ENCODE data around the gene MVD. TPM values are rescaled to one million over a fixed set of nuclear protein-coding genes. Genes with fewer than 3 reads are reported as not detected.

The MVD gene
- total RNA-seq, 1 experiment from 2014 or later, result 141 TPM

DNA sequence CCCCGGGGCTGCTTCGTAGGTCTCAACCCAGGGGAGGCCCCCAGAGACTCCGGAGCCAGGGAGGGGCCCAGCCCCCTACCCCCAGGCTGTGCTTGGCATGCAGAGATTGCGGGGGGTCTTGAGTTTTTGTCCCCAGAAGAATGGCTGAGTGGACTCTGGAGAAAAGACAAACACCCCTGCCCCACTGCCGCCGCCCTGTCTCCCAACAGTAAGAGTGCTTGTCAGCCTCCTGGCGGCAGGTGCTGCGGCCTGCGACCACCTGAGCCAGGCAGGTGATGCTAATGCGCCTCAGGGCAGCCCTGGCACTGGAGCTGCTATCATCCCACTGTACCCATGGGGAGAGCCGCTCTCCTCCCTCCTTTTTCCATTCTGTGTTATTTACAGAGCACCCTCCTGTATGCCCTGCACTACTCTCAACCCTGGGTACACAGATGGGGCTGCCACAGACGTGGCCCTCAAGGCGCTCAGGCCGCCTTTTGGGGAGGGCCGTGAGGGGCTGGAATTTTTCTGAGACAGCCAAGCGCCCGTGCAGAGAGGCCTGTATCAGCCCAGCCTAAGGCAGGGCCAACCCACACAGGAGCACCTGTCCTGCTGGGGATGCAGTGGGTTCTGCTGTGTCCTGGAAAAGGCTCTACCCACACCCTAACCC, 27.1 kb downstream of the MVD start:
- no peaks in the 10 kb centered on the region for H3K4me1 Mint-ChIP-seq (ENCODE audit: low read depth, unreplicated experiment)
- H3K4me3 Mint-ChIP-seq (ENCODE audit: unreplicated experiment), result no peak overlapping the region
- Histone ChIP-seq H3K9me3 (no peaks in the 10 kb centered on the region), H3K36me3 (ENCODE audit: control insufficient read depth, insufficient read depth, low read length) (0 out of 2 replicates have a peak, but pooled peaks cover 1% of the 10 kb centered on the region), H3K27me3 (replicated peaks; ENCODE audit: control insufficient read depth, insufficient read depth, low read length) (no peaks in the 10 kb centered on the region), H3K4me3 (ENCODE audit: low read depth, low read length) (no peak overlapping the region), H3K4me1 (peaks cover 12% of the 10 kb centered on the region; the same call in 1 of the 2 replicates)
- DNase-seq, result no peak
- BruUV-seq (replicated peaks), result no TSS peak
- CTCF ChIA-PET, result interaction anchor here (0.6 kb wide), 1 partner anchor 180 kb away, joined by 4 read pairs; no protein-coding TSS in a partner anchor
- H3K27ac Mint-ChIP-seq (ENCODE audit: unreplicated experiment), result no peak overlapping the region
- intact Hi-C loops (cut with micrococcal nuclease; ENCODE audit: unreplicated experiment), result no loop called here
- peaks cover 86% of the 10 kb centered on the region for H3K36me3 Mint-ChIP-seq (ENCODE audit: insufficient read depth, unreplicated experiment)
- POLR2A ChIA-PET, result no interaction called here
- no peaks in the 10 kb centered on the region for H3K9me3 Mint-ChIP-seq (ENCODE audit: unreplicated experiment)
- no peaks in the 10 kb centered on the region for H3K27me3 Mint-ChIP-seq (ENCODE audit: insufficient read depth, unreplicated experiment)
- no peak for TF ChIP-seq CTCF (IDR thresholded peaks at IDR 0.05; ENCODE audit: insufficient read depth in 1 of 2, low read depth in 1 of 2, low read length in 1 of 2, severe bottlenecking in 1 of 2, unreplicated experiment in 1 of 2)

DNA sequence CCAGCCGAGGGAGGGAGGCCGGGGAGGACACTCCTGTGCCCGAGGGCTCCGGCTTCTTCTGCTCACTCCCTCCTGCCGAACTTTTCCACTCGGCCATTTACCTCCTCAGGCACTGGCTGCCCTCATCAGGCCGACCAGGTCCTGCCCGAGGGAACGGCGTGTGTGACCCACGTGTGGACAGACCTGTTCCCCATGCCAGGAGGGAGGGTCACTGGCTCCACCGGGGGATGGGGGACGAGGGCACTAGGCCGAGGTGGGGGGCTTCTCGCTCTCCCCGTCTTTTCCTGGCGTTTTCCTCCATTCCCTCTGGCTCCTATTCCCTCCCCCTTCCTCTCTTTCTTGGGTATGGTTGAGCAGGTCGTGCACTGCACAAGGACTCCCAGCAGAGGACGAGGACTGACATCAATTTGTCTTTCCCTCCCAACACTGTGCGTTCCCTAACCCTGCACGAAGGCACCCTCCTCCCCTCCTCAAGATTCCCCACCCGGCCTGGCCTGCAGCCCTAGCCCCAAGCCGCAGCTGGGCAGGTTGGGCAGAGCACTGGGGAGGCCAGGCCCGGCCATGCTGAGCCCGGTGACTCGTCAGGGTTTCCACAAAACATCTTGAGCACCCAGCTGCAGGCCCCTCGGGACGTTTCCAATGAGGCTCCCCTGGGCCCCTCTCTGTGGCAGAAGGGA, 27.8 kb downstream of the MVD start:
- no TSS peak for BruUV-seq (replicated peaks)
- Mint-ChIP-seq H3K27ac (ENCODE audit: unreplicated experiment) (no peak overlapping the region), H3K27me3 (ENCODE audit: insufficient read depth, unreplicated experiment) (no peaks in the 10 kb centered on the region), H3K4me3 (ENCODE audit: unreplicated experiment) (peak overlapping the region; percentile 18), H3K36me3 (ENCODE audit: insufficient read depth, unreplicated experiment) (peaks cover 86% of the 10 kb centered on the region), H3K4me1 (ENCODE audit: low read depth, unreplicated experiment) (no peaks in the 10 kb centered on the region), H3K9me3 (ENCODE audit: unreplicated experiment) (no peaks in the 10 kb centered on the region)
- CTCF ChIA-PET, result no interaction called here
- H3K4me1 ChIP-seq, result peaks cover 12% of the 10 kb centered on the region; the same call in 1 of the 2 replicates
- peak; percentile 11 to 14 for TF ChIP-seq CTCF (IDR thresholded peaks at IDR 0.05; ENCODE audit: insufficient read depth in 1 of 2, low read depth in 1 of 2, low read length in 1 of 2, severe bottlenecking in 1 of 2, unreplicated experiment in 1 of 2)
- 0 out of 2 replicates have a peak, but pooled peaks cover 1% of the 10 kb centered on the region for H3K36me3 ChIP-seq (ENCODE audit: control insufficient read depth, insufficient read depth, low read length)
- no peaks in the 10 kb centered on the region for H3K9me3 ChIP-seq
- H3K4me3 ChIP-seq (ENCODE audit: low read depth, low read length), result no peak overlapping the region
- POLR2A ChIA-PET, result no interaction called here
- DNase-seq, result no peak
- intact Hi-C loops (cut with micrococcal nuclease; ENCODE audit: unreplicated experiment), result no loop called here
- H3K27me3 ChIP-seq (replicated peaks; ENCODE audit: control insufficient read depth, insufficient read depth, low read length), result no peaks in the 10 kb centered on the region

DNA sequence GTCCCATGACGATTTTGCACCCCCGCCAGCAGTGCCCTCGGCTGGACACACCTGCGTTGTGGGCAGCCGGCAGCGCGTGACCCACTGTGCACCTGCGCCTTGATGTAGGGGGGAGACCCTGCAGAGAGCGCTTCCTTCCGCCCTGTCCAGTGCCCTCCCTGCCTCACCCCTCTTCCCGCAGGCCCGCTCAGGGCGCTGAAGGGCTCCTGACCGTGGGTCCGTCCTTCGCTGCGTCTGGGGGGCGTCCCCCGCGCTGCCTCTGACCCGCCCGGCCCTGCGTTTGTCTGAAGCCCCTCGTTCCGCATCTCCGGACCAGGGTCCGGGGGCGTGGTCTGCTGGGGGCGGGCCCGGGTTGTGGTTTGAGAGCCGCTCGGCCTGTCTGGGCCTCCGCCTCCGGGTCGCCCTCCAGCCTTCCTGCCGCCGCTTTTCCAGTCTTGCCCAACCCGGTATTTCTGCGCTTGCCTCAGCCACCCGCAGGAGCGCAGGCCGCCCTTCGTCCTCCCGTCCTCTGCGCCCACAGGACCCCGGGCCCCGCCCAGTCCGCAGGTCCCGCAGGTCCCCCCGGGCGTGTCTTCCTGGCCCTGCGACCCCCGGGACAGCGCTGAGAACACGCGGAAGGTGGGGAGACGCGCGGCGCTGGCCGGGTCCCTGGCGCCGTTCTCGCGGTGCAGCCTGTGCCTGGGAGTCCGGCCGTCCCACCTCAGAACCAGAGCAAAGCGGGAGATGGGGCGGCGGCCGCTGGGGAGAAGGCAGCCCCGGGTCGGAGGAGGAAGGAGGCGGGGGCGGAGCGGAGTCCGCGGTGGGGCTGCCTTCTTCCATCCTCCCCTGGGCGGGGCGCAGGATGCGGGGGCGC, 28.5 kb downstream of the MVD start:
- H3K9me3 ChIP-seq, result no peaks in the 10 kb centered on the region
- Mint-ChIP-seq H3K36me3 (ENCODE audit: insufficient read depth, unreplicated experiment) (peaks cover 87% of the 10 kb centered on the region), H3K4me3 (ENCODE audit: unreplicated experiment) (no peak overlapping the region), H3K9me3 (ENCODE audit: unreplicated experiment) (no peaks in the 10 kb centered on the region), H3K27ac (ENCODE audit: unreplicated experiment) (no peak overlapping the region), H3K4me1 (ENCODE audit: low read depth, unreplicated experiment) (no peaks in the 10 kb centered on the region), H3K27me3 (ENCODE audit: insufficient read depth, unreplicated experiment) (no peaks in the 10 kb centered on the region)
- BruUV-seq (replicated peaks), result no TSS peak
- POLR2A ChIA-PET, result no interaction called here
- TF ChIP-seq CTCF (IDR thresholded peaks at IDR 0.05; ENCODE audit: insufficient read depth in 1 of 2, low read depth in 1 of 2, low read length in 1 of 2, severe bottlenecking in 1 of 2, unreplicated experiment in 1 of 2), result no peak
- peaks cover 9% of the 10 kb centered on the region; the same call in 1 of the 2 replicates for H3K4me1 ChIP-seq
- intact Hi-C loops (cut with micrococcal nuclease; ENCODE audit: unreplicated experiment), result no loop called here
- CTCF ChIA-PET, result no interaction called here
- no peak for DNase-seq
- no peaks in the 10 kb centered on the region for H3K27me3 ChIP-seq (replicated peaks; ENCODE audit: control insufficient read depth, insufficient read depth, low read length)
- no peak overlapping the region for H3K4me3 ChIP-seq (ENCODE audit: low read depth, low read length)
- H3K36me3 ChIP-seq (ENCODE audit: control insufficient read depth, insufficient read depth, low read length), result peaks cover 4% of the 10 kb centered on the region; the same call in 1 of the 2 replicates

Measured in Caco-2 (cell line).